ENCODE results near the gene SSC4D.

The SSC4D gene

GRCh38 chr7:76351372-76351771 is 58.1 kb downstream of the SSC4D start:
- no peak for DNase-seq

- no peak for DNase-seq
Observed at GRCh38 chr7:76349313-76349885, 60.1 kb downstream of the SSC4D start.

- no peak for DNase-seq
Observed at GRCh38 chr7:76347710-76348109, 61.8 kb downstream of the SSC4D start.

GRCh38 chr7:76346778-76347177 is 62.7 kb downstream of the SSC4D start:
- no peak for DNase-seq

GRCh38 chr7:76346097-76346496 is 63.4 kb downstream of the SSC4D start:
- DNase-seq = no peak

- no peak for DNase-seq
Observed at GRCh38 chr7:76343931-76344321, 65.6 kb downstream of the SSC4D start.

- no peak for DNase-seq
Observed at GRCh38 chr7:76343294-76343930, 66.1 kb downstream of the SSC4D start.

GRCh38 chr7:76342222-76342621 is 67.3 kb downstream of the SSC4D start:
- DNase-seq = no peak

GRCh38 chr7:76340617-76341131 is 68.8 kb downstream of the SSC4D start:
- no peak for DNase-seq

Data from NCI-H226 (cell line).